ENCODE results near the gene PON3. TPM values are rescaled to one million over a fixed set of nuclear protein-coding genes. Genes with fewer than 3 reads are reported as not detected.

Gene PON3
- total and polyA plus RNA-seq, 2 of the 8 experiments (the other 6 are each of a cell fraction or from before 2014, with no cell fraction given), result not detected

DNA sequence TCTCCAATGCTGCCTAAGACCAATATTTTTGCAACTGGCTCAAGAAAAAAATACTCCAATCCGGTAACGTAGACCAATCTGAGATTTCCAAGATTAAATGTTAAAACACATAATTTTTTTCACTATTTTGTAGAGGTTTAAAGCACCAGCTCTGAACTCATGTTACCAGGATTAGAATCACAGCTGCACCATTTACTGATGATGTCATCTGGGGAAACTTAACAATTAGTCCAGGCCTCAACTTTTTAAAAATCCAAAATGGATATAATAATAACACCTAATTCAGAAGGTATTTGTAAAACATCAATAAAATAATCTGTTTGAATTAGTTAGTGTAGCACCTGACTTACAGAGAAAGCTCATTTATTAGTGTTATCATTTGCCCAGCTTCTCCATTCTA, 86.2 kb downstream of the PON3 start:
- H4K5ac ChIP-seq (ENCODE audit: insufficient read length, low read depth, low read length), result no peak overlapping the region
- H3K9me3 ChIP-seq (ENCODE audit: insufficient read depth in 2 of 2, low read depth in 1 of 2, low read length in 1 of 2), result no peaks in the 10 kb centered on the region
- H4K91ac ChIP-seq (replicated peaks; ENCODE audit: insufficient read length, low read length), result no peak overlapping the region
- H2BK20ac ChIP-seq (ENCODE audit: low read length), result no peak overlapping the region
- H3K14ac ChIP-seq (ENCODE audit: insufficient read length), result no peak overlapping the region
- H3K23ac ChIP-seq (ENCODE audit: insufficient read length), result no peak overlapping the region
- H2BK5ac ChIP-seq (ENCODE audit: low read depth, low read length), result no peak overlapping the region
- H4K8ac ChIP-seq (ENCODE audit: extremely low read depth, insufficient read depth, low read length), result no peak overlapping the region
- no peak overlapping the region for H2AK5ac ChIP-seq (ENCODE audit: low read depth, low read length)
- FAIRE-seq, result no peak
- H3K23me2 ChIP-seq (ENCODE audit: low read depth, low read length), result no peaks in the 10 kb centered on the region; the same call in 1 of the 2 replicates
- no peak overlapping the region for H2BK120ac ChIP-seq (replicated peaks; ENCODE audit: low read depth, low read length)
- no peak overlapping the region for H3K4me3 ChIP-seq (ENCODE audit: extremely low read depth in 1 of 4, insufficient read depth in 2 of 4, low read depth in 3 of 4, low read length in 4 of 4)
- H3K56ac ChIP-seq (replicated peaks; ENCODE audit: insufficient read length, low read depth, low read length), result no peak overlapping the region
- H4K20me1 ChIP-seq (replicated peaks in 1 of 2; ENCODE audit: control insufficient read depth in 1 of 2, insufficient read depth in 2 of 2, low read length in 2 of 2), result no peaks in the 10 kb centered on the region
- H3K4me1 ChIP-seq (replicated peaks in 1 of 4; ENCODE audit: control insufficient read depth in 3 of 4, insufficient read depth in 4 of 4, low read length in 3 of 4), result no peaks in the 10 kb centered on the region
- 87% methylated on average over 2 of the region's 2 CpGs; no CpG with 5 or more reads in 1 of the 2 experiments for WGBS, 2 experiments (ENCODE audit: extremely low coverage in 1 of 2, insufficient coverage in 1 of 2, insufficient read length in 1 of 2, insufficient replicate concordance in 2 of 2, low coverage in 1 of 2, low lambda C conversion rate in 2 of 2, missing lambda C conversion rate in 1 of 2)
- no peak overlapping the region for H2BK15ac ChIP-seq (ENCODE audit: low read length)
- H3K79me1 ChIP-seq (ENCODE audit: low read depth, low read length), result no peaks in the 10 kb centered on the region
- H3K4me2 ChIP-seq (ENCODE audit: insufficient read depth in 1 of 2, low read depth in 2 of 2, low read length in 2 of 2), result no peak overlapping the region
- no peak overlapping the region for H3K4ac ChIP-seq (replicated peaks; ENCODE audit: insufficient read length, low read depth, low read length)
- no peak overlapping the region for H3K18ac ChIP-seq (ENCODE audit: extremely low read depth, low read length)
- H3K36me3 ChIP-seq (ENCODE audit: control insufficient read depth in 2 of 4, insufficient read depth in 4 of 4, low read length in 3 of 4), result no peaks in the 10 kb centered on the region
- H3K79me2 ChIP-seq (ENCODE audit: control insufficient read depth in 1 of 2, insufficient read depth in 2 of 2, low read length in 2 of 2), result no peaks in the 10 kb centered on the region
- no peak overlapping the region for H2AFZ ChIP-seq (ENCODE audit: low read length)
- H3K27me3 ChIP-seq (replicated peaks in 1 of 4; ENCODE audit: control insufficient read depth in 3 of 4, extremely low read depth in 1 of 4, insufficient read depth in 3 of 4, low read length in 3 of 4), result no peaks in the 10 kb centered on the region
- no peak overlapping the region for H3K9ac ChIP-seq (replicated peaks in 1 of 4; ENCODE audit: extremely low read depth in 1 of 4, low read depth in 3 of 4, low read length in 3 of 4)
- ChIA-PET CTCF (ENCODE audit: partially characterized antibody) (interaction anchor here (1.2 to 1.7 kb wide), 5 partner anchors 86 to 179 kb away, joined by 3 to 8 read pairs (median 3); partner anchors contain the start of gene PON3), POLR2A (ENCODE audit: partially characterized antibody) (no interaction called here)
- H3K27ac ChIP-seq (ENCODE audit: low read depth, low read length), result no peak overlapping the region
- H2BK12ac ChIP-seq (ENCODE audit: low read depth, low read length), result no peak overlapping the region
- DNase-seq (ENCODE audit: low read depth in 1 of 2, low spot score in 2 of 2), result no peak
- TF ChIP-seq, protein P1, sequence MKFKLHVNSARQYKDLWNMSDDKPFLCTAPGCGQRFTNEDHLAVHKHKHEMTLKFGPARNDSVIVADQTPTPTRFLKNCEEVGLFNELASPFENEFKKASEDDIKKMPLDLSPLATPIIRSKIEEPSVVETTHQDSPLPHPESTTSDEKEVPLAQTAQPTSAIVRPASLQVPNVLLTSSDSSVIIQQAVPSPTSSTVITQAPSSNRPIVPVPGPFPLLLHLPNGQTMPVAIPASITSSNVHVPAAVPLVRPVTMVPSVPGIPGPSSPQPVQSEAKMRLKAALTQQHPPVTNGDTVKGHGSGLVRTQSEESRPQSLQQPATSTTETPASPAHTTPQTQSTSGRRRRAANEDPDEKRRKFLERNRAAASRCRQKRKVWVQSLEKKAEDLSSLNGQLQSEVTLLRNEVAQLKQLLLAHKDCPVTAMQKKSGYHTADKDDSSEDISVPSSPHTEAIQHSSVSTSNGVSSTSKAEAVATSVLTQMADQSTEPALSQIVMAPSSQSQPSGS (IDR thresholded peaks at IDR 0.05; ENCODE audit: low read length), result no peak
- TF ChIP-seq, protein P2, sequence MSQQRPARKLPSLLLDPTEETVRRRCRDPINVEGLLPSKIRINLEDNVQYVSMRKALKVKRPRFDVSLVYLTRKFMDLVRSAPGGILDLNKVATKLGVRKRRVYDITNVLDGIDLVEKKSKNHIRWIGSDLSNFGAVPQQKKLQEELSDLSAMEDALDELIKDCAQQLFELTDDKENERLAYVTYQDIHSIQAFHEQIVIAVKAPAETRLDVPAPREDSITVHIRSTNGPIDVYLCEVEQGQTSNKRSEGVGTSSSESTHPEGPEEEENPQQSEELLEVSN (IDR thresholded peaks at IDR 0.05), result no peak
- no peak for TF ChIP-seq CEBPB (IDR thresholded peaks at IDR 0.05; ENCODE audit: low read depth, low read length)
- TF ChIP-seq EP300 (IDR thresholded peaks at IDR 0.05; ENCODE audit: borderline replicate concordance in 1 of 2, low read depth in 2 of 2, low read length in 2 of 2), result no peak
- no peak for TF ChIP-seq HDAC6 (IDR thresholded peaks at IDR 0.05; ENCODE audit: low read depth, low read length)
- TF ChIP-seq TBP (IDR thresholded peaks at IDR 0.05; ENCODE audit: low read depth, low read length), result no peak
- no peak for TF ChIP-seq KDM4A (IDR thresholded peaks at IDR 0.05; ENCODE audit: low read depth, low read length, severe bottlenecking)
- TF ChIP-seq TCF12 (IDR thresholded peaks at IDR 0.05; ENCODE audit: low read depth, low read length), result no peak
- TF ChIP-seq TEAD4 (IDR thresholded peaks at IDR 0.05; ENCODE audit: low read depth, low read length), result no peak
- no peak for TF ChIP-seq CTBP2 (IDR thresholded peaks at IDR 0.05; ENCODE audit: borderline replicate concordance, insufficient read depth, insufficient read length, low read length)
- TF ChIP-seq BRCA1 (IDR thresholded peaks at IDR 0.05; ENCODE audit: low read depth, low read length), result no peak
- TF ChIP-seq KDM5A (IDR thresholded peaks at IDR 0.05; ENCODE audit: low read length), result no peak
